B cell (primary cell): Measurements from ENCODE around the gene DEFB129. TPM values are rescaled to one million over a fixed set of nuclear protein-coding genes. Genes with fewer than 3 reads are reported as not detected.

ENCODE experiments used
- ATAC-seq: fragments of 200-7000 bp; cut with Tn5 transposase; one replicate; pipeline ENCODE4 v1.10.0; 2021; ENCODE audit warnings: low read depth, mild to moderate bottlenecking, moderate number of reproducible peaks, moderate library complexity
- CTCF ChIA-PET: fragments of 350-600 bp; sonication (Branson Sonifier 250); formaldehyde crosslinking; loops from one replicate; lab custom pipeline; 2021; ENCODE audit warnings: antibody characterized with exemption, inconsistent platforms; lab: Charles Lee
- POLR2A ChIA-PET: fragments of 350-600 bp; sonication (Branson Sonifier 250); formaldehyde crosslinking; loops from one replicate; lab custom pipeline; 2021; ENCODE audit warnings: antibody characterized with exemption; lab: Charles Lee
- DNase-seq: peaks from one replicate; pipeline ENCODE4 v3.0.0; 2013
- H2AFZ ChIP-seq: 2 replicates; pipeline ENCODE4 v1.6.1; 2012; ENCODE audit warnings: mild to moderate bottlenecking, low read depth, low read length; ENCODE audit not compliant: insufficient read depth, poor library complexity, severe bottlenecking
- H3K27ac ChIP-seq, 2 donors: 1 replicate in 1 of 2; 2 replicates in 1 of 2; pipeline ENCODE4 v1.5.1; 2012 to 2013; ENCODE audit warnings: low read length in 2 of 2, mild to moderate bottlenecking in 2 of 2, moderate library complexity in 1 of 2
- H3K27me3 ChIP-seq, 4 experiments: fragments of 200-600 bp in 1 of 4; sonication (generic) in 1 of 4; replicated peaks in 1 of 4; 1 replicate in 2 of 4; 2 replicates in 2 of 4; pipeline versions ENCODE4 v1.6.1 to v1.7.0; 2013 to 2016; ENCODE audit warnings: low read length in 3 of 4, mild to moderate bottlenecking in 2 of 4, mixed read lengths in 1 of 4, moderate library complexity in 1 of 4; ENCODE audit not compliant: insufficient read depth in 4 of 4, control insufficient read depth in 3 of 4; ENCODE audit errors: control extremely low read depth in 1 of 4
- H3K36me3 ChIP-seq, 2 experiments: replicated peaks in 1 of 2; 1 replicate in 1 of 2; 2 replicates in 1 of 2; pipeline versions ENCODE4 v1.6.1 to v1.7.1; 2013; ENCODE audit warnings: low read length in 1 of 2; ENCODE audit not compliant: insufficient read depth in 2 of 2, control insufficient read depth in 1 of 2; ENCODE audit errors: control extremely low read depth in 1 of 2, extremely low read depth in 1 of 2
- H3K4me1 ChIP-seq, 2 donors: fragments of 200-600 bp in 1 of 2; sonication (generic) in 1 of 2; 1 replicate in 1 of 2; 2 replicates in 1 of 2; pipeline versions ENCODE4 v1.5.1 to v1.6.1; 2013 to 2017; ENCODE audit warnings: low read length in 2 of 2; ENCODE audit not compliant: control insufficient read depth in 2 of 2, insufficient read depth in 2 of 2
- H3K4me2 ChIP-seq: replicated peaks from 2 replicates; pipeline ENCODE3; 2012; ENCODE audit warnings: mild to moderate bottlenecking, low read depth, low read length; ENCODE audit not compliant: poor library complexity, severe bottlenecking
- H3K4me3 ChIP-seq, 5 experiments: fragments of 200-600 bp in 1 of 5; sonication (generic) in 1 of 5; 1 replicate in 3 of 5; 2 replicates in 2 of 5; pipeline versions ENCODE4 v1.5.1 to v1.7.0; 2011 to 2016; ENCODE audit warnings: low read length in 4 of 5, mild to moderate bottlenecking in 4 of 5, low read depth in 2 of 5, control low read depth in 1 of 5, moderate library complexity in 1 of 5; ENCODE audit not compliant: insufficient read depth in 1 of 5; ENCODE audit errors: control extremely low read depth in 1 of 5, extremely low read depth in 1 of 5
- H3K79me2 ChIP-seq: fragments of 200-600 bp; sonication (generic); one replicate; pipeline ENCODE4 v1.6.0; 2016; ENCODE audit warnings: low read length; ENCODE audit not compliant: control insufficient read depth, insufficient read depth
- H3K9ac ChIP-seq: fragments of 200-600 bp; sonication (generic); 2 replicates; pipeline ENCODE4 v1.6.1; 2017; ENCODE audit warnings: mild to moderate bottlenecking, low read length, moderate library complexity
- H3K9me3 ChIP-seq, 3 donors: one replicate each; pipeline versions ENCODE4 v1.6.1 to v1.7.1; 2013; ENCODE audit warnings: low read length in 2 of 3; ENCODE audit not compliant: control insufficient read depth in 2 of 3, insufficient read depth in 1 of 3; ENCODE audit errors: control extremely low read depth in 1 of 3
- H4K20me1 ChIP-seq: 2 replicates; pipeline ENCODE4 v1.6.0; 2012; ENCODE audit warnings: mild to moderate bottlenecking, low read length; ENCODE audit not compliant: insufficient read depth, control insufficient read depth, poor library complexity, severe bottlenecking
- H3K27ac Mint-ChIP-seq: one replicate; pipeline ENCODE4 v1.8.0; 2021; ENCODE audit warnings: mixed read lengths
- H3K27me3 Mint-ChIP-seq: one replicate; pipeline ENCODE4 v1.8.0; 2021; ENCODE audit warnings: mixed read lengths
- H3K4me1 Mint-ChIP-seq: one replicate; pipeline ENCODE4 v1.8.0; 2021; ENCODE audit warnings: mixed read lengths
- H3K4me3 Mint-ChIP-seq: one replicate; pipeline ENCODE4 v1.8.0; 2021; ENCODE audit warnings: mixed read lengths
- H3K9me3 Mint-ChIP-seq: one replicate; pipeline ENCODE4 v1.8.0; 2022; ENCODE audit warnings: mixed read lengths; ENCODE audit not compliant: insufficient read depth
- EZH2 ChIP-seq: IDR thresholded peaks from 2 replicates; pipeline ENCODE4 v1.6.1; 2012; ENCODE audit warnings: borderline replicate concordance, low read depth, mild to moderate bottlenecking, moderate library complexity, low read length; ENCODE audit not compliant: insufficient read depth, poor library complexity, severe bottlenecking
- whole genome bisulfite sequencing: methylation state at CpG from one replicate; pipeline ENCODE4 v1.1.5; 2013; ENCODE audit warnings: missing lambda C conversion rate; ENCODE audit not compliant: insufficient coverage; 5-methylcytosine and 5-hydroxymethylcytosine counted together
- intact Hi-C: fragments of 100-400 bp; cut with micrococcal nuclease; formaldehyde crosslinking; loops from one replicate; pipeline ENCODE4 v1.10.0; 2022
- polyA plus RNA-seq: library from polyadenylated mRNA; depleted of rRNA; stranded (reverse); fragments of >200 nt; gene quantifications from 2 replicates; pipeline ENCODE4 v1.2.3, GENCODE V29; 2012
- total RNA-seq, 2 donors: library from RNA; stranded (reverse); fragments of 120-200 nt in 1 of 2; gene quantifications; 1 replicate in 1 of 2; 2 replicates in 1 of 2; pipeline versions ENCODE4 v1.2.3 to v1.2.4, GENCODE V29; 2013 to 2022
- TF ChIP-seq, protein P1 (sequence below): fragments of 200-600 bp; IDR thresholded peaks from one replicate; pipeline ENCODE4 v1.8.0; 2022; ENCODE audit warnings: antibody characterized with exemption, mild to moderate bottlenecking

Gene DEFB129
- total and polyA plus RNA-seq, 2 donors (not counting 1 experiment from before 2014, with no cell fraction given), result not detected

DNA sequence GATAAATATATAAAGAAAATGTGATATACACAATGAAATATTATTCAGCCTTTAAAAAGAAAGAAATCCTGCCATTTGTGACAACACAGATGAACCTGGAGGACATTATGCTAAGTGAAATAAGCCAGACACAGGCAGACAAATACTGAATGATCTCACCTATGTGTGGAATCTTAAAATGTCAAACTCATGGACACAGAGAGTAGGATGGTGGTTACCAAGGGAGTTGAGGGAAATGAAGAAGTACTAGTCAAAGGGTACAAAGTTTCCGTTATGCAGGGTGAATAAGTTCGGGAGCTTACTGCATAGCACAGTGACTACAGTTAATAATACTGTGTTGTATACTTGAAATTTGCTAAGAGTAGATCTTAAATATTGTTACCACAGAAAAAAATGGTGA, 15.8 kb downstream of the DEFB129 start:
- Mint-ChIP-seq H3K4me1 (peaks cover 8% of the 10 kb centered on the region), H3K9me3 (no peaks in the 10 kb centered on the region), H3K27ac (no peak overlapping the region), H3K27me3 (peaks cover 22% of the 10 kb centered on the region), H3K4me3 (no peak overlapping the region)
- no peaks in the 10 kb centered on the region for H3K36me3 ChIP-seq
- H3K9ac ChIP-seq, result no peak overlapping the region
- H2AFZ ChIP-seq, result no peak overlapping the region
- no peak overlapping the region for H3K4me3 ChIP-seq
- CTCF ChIA-PET, result no interaction called here
- no CpG with 5 or more reads among the region's 2 CpGs for WGBS
- TF ChIP-seq, protein P1, sequence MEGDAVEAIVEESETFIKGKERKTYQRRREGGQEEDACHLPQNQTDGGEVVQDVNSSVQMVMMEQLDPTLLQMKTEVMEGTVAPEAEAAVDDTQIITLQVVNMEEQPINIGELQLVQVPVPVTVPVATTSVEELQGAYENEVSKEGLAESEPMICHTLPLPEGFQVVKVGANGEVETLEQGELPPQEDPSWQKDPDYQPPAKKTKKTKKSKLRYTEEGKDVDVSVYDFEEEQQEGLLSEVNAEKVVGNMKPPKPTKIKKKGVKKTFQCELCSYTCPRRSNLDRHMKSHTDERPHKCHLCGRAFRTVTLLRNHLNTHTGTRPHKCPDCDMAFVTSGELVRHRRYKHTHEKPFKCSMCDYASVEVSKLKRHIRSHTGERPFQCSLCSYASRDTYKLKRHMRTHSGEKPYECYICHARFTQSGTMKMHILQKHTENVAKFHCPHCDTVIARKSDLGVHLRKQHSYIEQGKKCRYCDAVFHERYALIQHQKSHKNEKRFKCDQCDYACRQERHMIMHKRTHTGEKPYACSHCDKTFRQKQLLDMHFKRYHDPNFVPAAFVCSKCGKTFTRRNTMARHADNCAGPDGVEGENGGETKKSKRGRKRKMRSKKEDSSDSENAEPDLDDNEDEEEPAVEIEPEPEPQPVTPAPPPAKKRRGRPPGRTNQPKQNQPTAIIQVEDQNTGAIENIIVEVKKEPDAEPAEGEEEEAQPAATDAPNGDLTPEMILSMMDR, result no peak
- no peak for TF ChIP-seq EZH2
- intact Hi-C loops, result no loop called here
- H3K4me1 ChIP-seq, result peaks cover 5 to 6% of the 10 kb centered on the region in 2 donors
- POLR2A ChIA-PET, result no interaction called here
- DNase-seq, result no peak
- H4K20me1 ChIP-seq, result no peaks in the 10 kb centered on the region
- no peak overlapping the region for H3K27ac ChIP-seq
- no peak for ATAC-seq
- no peaks in the 10 kb centered on the region for H3K79me2 ChIP-seq
- no peaks in the 10 kb centered on the region for H3K9me3 ChIP-seq
- H3K4me2 ChIP-seq, result no peak overlapping the region
- H3K27me3 ChIP-seq, result no peaks in the 10 kb centered on the region

- no peak overlapping the region for H3K4me2 ChIP-seq
- ChIA-PET POLR2A (no interaction called here), CTCF (no interaction called here)
- H4K20me1 ChIP-seq, result no peaks in the 10 kb centered on the region
- H3K4me3 ChIP-seq, result no peak overlapping the region
- H3K27ac ChIP-seq, result no peak overlapping the region
- H3K27me3 ChIP-seq, result no peaks in the 10 kb centered on the region
- H3K9me3 ChIP-seq, result no peaks in the 10 kb centered on the region
- H3K27me3 Mint-ChIP-seq, result peaks cover 5% of the 10 kb centered on the region
- H3K27ac Mint-ChIP-seq, result no peak overlapping the region
- no peaks in the 10 kb centered on the region for H3K4me1 Mint-ChIP-seq
- DNase-seq (no peak), ATAC-seq (no peak)
- WGBS, result no CpG with 5 or more reads among the region's 2 CpGs
- no peak overlapping the region for H3K9ac ChIP-seq
- H3K9me3 Mint-ChIP-seq, result no peaks in the 10 kb centered on the region
- no peaks in the 10 kb centered on the region for H3K79me2 ChIP-seq
- TF ChIP-seq, protein P1, result no peak
- no peak for TF ChIP-seq EZH2
- no peak overlapping the region for H2AFZ ChIP-seq
- intact Hi-C loops, result no loop called here
- H3K36me3 ChIP-seq, result no peaks in the 10 kb centered on the region
- no peak overlapping the region for H3K4me3 Mint-ChIP-seq
- no peaks in the 10 kb centered on the region for H3K4me1 ChIP-seq
Measured at GRCh38 chr20:251354-251753, 24.3 kb downstream of the DEFB129 start.
